ENCODE data around the gene TAS1R3. TPM values are rescaled to one million over a fixed set of nuclear protein-coding genes. Genes with fewer than 3 reads are reported as not detected.

The TAS1R3 gene
- total RNA-seq, 3 donors from 2014 or later (not counting 1 experiment from before 2014, with no cell fraction given): 0.66 to 1.4 (median 1.3) TPM

GRCh38 chr1:1338278-1338677, 7.2 kb downstream of the TAS1R3 start:
- Mint-ChIP-seq H3K27ac (no peak overlapping the region), H3K36me3 (no peaks in the 10 kb centered on the region), H3K27me3 (ENCODE audit: low read depth in 2 of 2) (no peaks in the 10 kb centered on the region), H3K4me1 (peaks cover 0 to 2% of the 10 kb centered on the region in 2 donors), H3K4me3 (no peak overlapping the region), H3K9me3 (no peaks in the 10 kb centered on the region)
- H3K36me3 ChIP-seq (ENCODE audit: control insufficient read depth, insufficient read depth, low read length): peaks cover 2% of the 10 kb centered on the region
- H3K9me3 ChIP-seq (ENCODE audit: control insufficient read depth, insufficient read depth, low read length): no peaks in the 10 kb centered on the region
- no peaks in the 10 kb centered on the region for H3K4me1 ChIP-seq (ENCODE audit: control insufficient read depth, insufficient read depth, low read length)
- intact Hi-C loops (cut with micrococcal nuclease): no loop called here
- ATAC-seq: no peak
- no peaks in the 10 kb centered on the region for H3K27me3 ChIP-seq (ENCODE audit: control insufficient read depth, insufficient read depth, low read length)
- DNase-seq: no peak
- no peak for TF ChIP-seq CTCF (IDR thresholded peaks at IDR 0.05)
- WGBS (ENCODE audit: insufficient coverage): 96% methylated on average over 36 of the region's 36 CpGs
- H3K4me3 ChIP-seq (ENCODE audit: low read length): no peak overlapping the region
- H3K27ac ChIP-seq (ENCODE audit: low read length): no peak overlapping the region

- no peak for TF ChIP-seq CTCF (IDR thresholded peaks at IDR 0.05)
- ATAC-seq: no peak
- intact Hi-C loops (cut with micrococcal nuclease): no loop called here
Measured at GRCh38 chr1:1340185-1340584, 9.1 kb downstream of the TAS1R3 start.

GRCh38 chr1:1340791-1341548, 9.9 kb downstream of the TAS1R3 start:
- no peaks in the 10 kb centered on the region for H3K27me3 Mint-ChIP-seq (ENCODE audit: low read depth in 2 of 2)
- H3K27me3 ChIP-seq (ENCODE audit: control insufficient read depth, insufficient read depth, low read length): no peaks in the 10 kb centered on the region
- no peak overlapping the region for H3K27ac Mint-ChIP-seq
- no peaks in the 10 kb centered on the region for H3K9me3 ChIP-seq (ENCODE audit: control insufficient read depth, insufficient read depth, low read length)
- no peaks in the 10 kb centered on the region for H3K36me3 Mint-ChIP-seq
- no peak overlapping the region for H3K4me3 Mint-ChIP-seq
- no peak for TF ChIP-seq CTCF (IDR thresholded peaks at IDR 0.05)
- H3K27ac ChIP-seq (ENCODE audit: low read length): no peak overlapping the region
- intact Hi-C loops (cut with micrococcal nuclease): no loop called here
- H3K9me3 Mint-ChIP-seq: no peaks in the 10 kb centered on the region
- 94% methylated on average over 36 of the region's 36 CpGs for WGBS (ENCODE audit: insufficient coverage)
- H3K4me1 ChIP-seq (ENCODE audit: control insufficient read depth, insufficient read depth, low read length): no peaks in the 10 kb centered on the region
- DNase-seq (no peak), ATAC-seq (no peak)
- H3K36me3 ChIP-seq (ENCODE audit: control insufficient read depth, insufficient read depth, low read length): peaks cover 2% of the 10 kb centered on the region
- H3K4me1 Mint-ChIP-seq: peaks cover 0 to 6% of the 10 kb centered on the region in 2 donors
- H3K4me3 ChIP-seq (ENCODE audit: low read length): no peak overlapping the region

More at GRCh38 chr1:1340185-1340584, 9.1 kb downstream of the TAS1R3 start:
- Mint-ChIP-seq H3K4me1 (peaks cover 0 to 6% of the 10 kb centered on the region in 2 donors), H3K36me3 (no peaks in the 10 kb centered on the region), H3K27ac (no peak overlapping the region), H3K9me3 (no peaks in the 10 kb centered on the region), H3K27me3 (ENCODE audit: low read depth in 2 of 2) (no peaks in the 10 kb centered on the region), H3K4me3 (no peak overlapping the region)
- Histone ChIP-seq H3K36me3 (ENCODE audit: control insufficient read depth, insufficient read depth, low read length) (peaks cover 2% of the 10 kb centered on the region), H3K9me3 (ENCODE audit: control insufficient read depth, insufficient read depth, low read length) (no peaks in the 10 kb centered on the region), H3K4me3 (ENCODE audit: low read length) (no peak overlapping the region), H3K4me1 (ENCODE audit: control insufficient read depth, insufficient read depth, low read length) (no peaks in the 10 kb centered on the region), H3K27me3 (ENCODE audit: control insufficient read depth, insufficient read depth, low read length) (no peaks in the 10 kb centered on the region), H3K27ac (ENCODE audit: low read length) (no peak overlapping the region)
- WGBS (ENCODE audit: insufficient coverage): 95% methylated on average over 23 of the region's 23 CpGs
- no peak for DNase-seq

Measured in natural killer cell (primary cell).